Stimulated activated naive CD8-positive, alpha-beta T cell treated with anti-CD3 and anti-CD28 coated beads, Interleukin-15, amount 100 ng/mL, for 72 hours (primary cell): ENCODE measurements around the gene YPEL1.

ENCODE experiments used
- ATAC-seq: fragments of 150-1000 bp; cut with Tn5 transposase; 2 replicates; pipeline ENCODE4 v1.10.0; 2021; ENCODE audit warnings: mild to moderate bottlenecking, moderate library complexity
- DNase-seq, 2 donors: peaks; one replicate each; pipeline ENCODE4 v3.0.0; 2021 to 2022
- H3K27ac Mint-ChIP-seq, 2 donors: one replicate each; pipeline ENCODE4 v1.8.0; 2022; ENCODE audit warnings: mild to moderate bottlenecking in 2 of 2, mixed read lengths in 2 of 2, moderate library complexity in 2 of 2
- H3K27me3 Mint-ChIP-seq: one replicate; pipeline ENCODE4 v1.8.0; 2022; ENCODE audit warnings: mixed read lengths
- H3K4me1 Mint-ChIP-seq: one replicate; pipeline ENCODE4 v1.8.0; 2022; ENCODE audit warnings: mild to moderate bottlenecking, mixed read lengths
- H3K4me3 Mint-ChIP-seq, 2 donors: one replicate each; pipeline ENCODE4 v1.8.0; 2022; ENCODE audit warnings: mild to moderate bottlenecking in 2 of 2, mixed read lengths in 2 of 2, moderate library complexity in 1 of 2
- H3K9me3 Mint-ChIP-seq, 2 donors: one replicate each; pipeline ENCODE4 v1.8.0; 2022; ENCODE audit warnings: mixed read lengths in 2 of 2

The YPEL1 gene

GRCh38 chr22:21652547-21653545 lies 82.7 kb downstream of the YPEL1 start:
- no peaks in the 10 kb centered on the region for H3K27me3 Mint-ChIP-seq

GRCh38 chr22:21652010-21652546 lies 83.5 kb downstream of the YPEL1 start:
- Mint-ChIP-seq H3K4me3 (peak overlapping the region; percentile 97), H3K4me1 (peaks cover 46% of the 10 kb centered on the region), H3K9me3 (no peaks in the 10 kb centered on the region), H3K27me3 (no peaks in the 10 kb centered on the region), H3K27ac (peak overlapping the region; percentile 90 to 98)
- ATAC-seq (peak; percentile 97), DNase-seq (peak; percentile 87 to 90)

More at GRCh38 chr22:21652547-21653545, 82.7 kb downstream of the YPEL1 start:
- Mint-ChIP-seq H3K4me1 (peaks cover 50% of the 10 kb centered on the region), H3K27ac (peak overlapping the region; percentile 90 to 98), H3K9me3 (no peaks in the 10 kb centered on the region), H3K4me3 (peak overlapping the region; percentile 97)
- DNase-seq (no peak), ATAC-seq (no peak)

GRCh38 chr22:21651521-21652009 lies 84.0 kb downstream of the YPEL1 start:
- Mint-ChIP-seq H3K4me3 (peak overlapping the region; percentile 97), H3K27me3 (no peaks in the 10 kb centered on the region), H3K9me3 (no peaks in the 10 kb centered on the region), H3K4me1 (peaks cover 46% of the 10 kb centered on the region), H3K27ac (peak overlapping the region; percentile 90 to 98)
- no peak for DNase-seq
- peak; percentile 48 for ATAC-seq

GRCh38 chr22:21650823-21651520 lies 84.6 kb downstream of the YPEL1 start:
- no peaks in the 10 kb centered on the region for H3K27me3 Mint-ChIP-seq
- DNase-seq = no peak
- peak overlapping the region; percentile 97 for H3K4me3 Mint-ChIP-seq
- ATAC-seq = no peak
- H3K27ac Mint-ChIP-seq = peak overlapping the region; percentile 90 to 98
- no peaks in the 10 kb centered on the region for H3K9me3 Mint-ChIP-seq
- peaks cover 46% of the 10 kb centered on the region for H3K4me1 Mint-ChIP-seq

- no peak for ATAC-seq
- H3K4me1 Mint-ChIP-seq = peaks cover 46% of the 10 kb centered on the region
Observed at GRCh38 chr22:21650280-21650679, 85.3 kb downstream of the YPEL1 start.

More at GRCh38 chr22:21650280-21650679, 85.3 kb downstream of the YPEL1 start:
- no peak overlapping the region for H3K27ac Mint-ChIP-seq
- DNase-seq = no peak
- H3K4me3 Mint-ChIP-seq = peak overlapping the region; percentile 97
- no peaks in the 10 kb centered on the region for H3K27me3 Mint-ChIP-seq
- H3K9me3 Mint-ChIP-seq = no peaks in the 10 kb centered on the region
